Kidney tubule cell (primary cell): Measurements from ENCODE around the gene RBM15.

ENCODE experiments used
- DNase-seq: peaks from one replicate; pipeline ENCODE4 v3.0.0-alpha.2; 2018; ENCODE audit warnings: low spot score

RBM15 gene, protein sequence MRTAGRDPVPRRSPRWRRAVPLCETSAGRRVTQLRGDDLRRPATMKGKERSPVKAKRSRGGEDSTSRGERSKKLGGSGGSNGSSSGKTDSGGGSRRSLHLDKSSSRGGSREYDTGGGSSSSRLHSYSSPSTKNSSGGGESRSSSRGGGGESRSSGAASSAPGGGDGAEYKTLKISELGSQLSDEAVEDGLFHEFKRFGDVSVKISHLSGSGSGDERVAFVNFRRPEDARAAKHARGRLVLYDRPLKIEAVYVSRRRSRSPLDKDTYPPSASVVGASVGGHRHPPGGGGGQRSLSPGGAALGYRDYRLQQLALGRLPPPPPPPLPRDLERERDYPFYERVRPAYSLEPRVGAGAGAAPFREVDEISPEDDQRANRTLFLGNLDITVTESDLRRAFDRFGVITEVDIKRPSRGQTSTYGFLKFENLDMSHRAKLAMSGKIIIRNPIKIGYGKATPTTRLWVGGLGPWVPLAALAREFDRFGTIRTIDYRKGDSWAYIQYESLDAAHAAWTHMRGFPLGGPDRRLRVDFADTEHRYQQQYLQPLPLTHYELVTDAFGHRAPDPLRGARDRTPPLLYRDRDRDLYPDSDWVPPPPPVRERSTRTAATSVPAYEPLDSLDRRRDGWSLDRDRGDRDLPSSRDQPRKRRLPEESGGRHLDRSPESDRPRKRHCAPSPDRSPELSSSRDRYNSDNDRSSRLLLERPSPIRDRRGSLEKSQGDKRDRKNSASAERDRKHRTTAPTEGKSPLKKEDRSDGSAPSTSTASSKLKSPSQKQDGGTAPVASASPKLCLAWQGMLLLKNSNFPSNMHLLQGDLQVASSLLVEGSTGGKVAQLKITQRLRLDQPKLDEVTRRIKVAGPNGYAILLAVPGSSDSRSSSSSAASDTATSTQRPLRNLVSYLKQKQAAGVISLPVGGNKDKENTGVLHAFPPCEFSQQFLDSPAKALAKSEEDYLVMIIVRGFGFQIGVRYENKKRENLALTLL

DNA sequence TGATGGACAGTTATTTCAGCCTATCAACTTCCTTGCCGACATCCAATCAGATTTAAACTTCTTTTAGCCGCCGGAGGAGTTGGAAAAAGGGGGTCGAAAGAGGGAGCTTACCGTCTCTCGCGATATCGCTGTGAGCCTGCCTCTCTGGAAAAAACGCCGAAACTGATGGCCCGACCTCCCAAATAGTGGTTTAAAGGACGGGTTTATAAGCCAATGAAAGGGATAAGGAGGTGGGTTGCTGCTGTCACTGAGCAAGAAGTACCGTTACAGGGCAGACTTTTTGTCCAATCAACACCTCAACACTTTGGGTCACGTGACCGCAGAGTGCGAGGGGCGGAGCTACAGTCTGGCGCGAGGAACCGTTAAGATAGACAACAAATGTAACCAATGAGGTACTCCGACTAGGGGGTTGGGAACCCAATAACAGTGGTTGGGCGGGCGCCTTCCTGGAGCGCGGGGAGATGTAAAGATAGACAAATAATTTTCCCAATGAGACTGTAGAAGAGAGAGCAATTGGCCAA is at the start of gene RBM15:
Gene RBM15 (plus strand): TSS at position 492 of the 521 bp plus-strand sequence. CDS start 29 bp downstream, at position 521.
- peak; percentile 100 for DNase-seq

- no peak for DNase-seq
Observed at GRCh38 chr1:110291241-110292030, 47.7 kb upstream of the RBM15 start.

DNA sequence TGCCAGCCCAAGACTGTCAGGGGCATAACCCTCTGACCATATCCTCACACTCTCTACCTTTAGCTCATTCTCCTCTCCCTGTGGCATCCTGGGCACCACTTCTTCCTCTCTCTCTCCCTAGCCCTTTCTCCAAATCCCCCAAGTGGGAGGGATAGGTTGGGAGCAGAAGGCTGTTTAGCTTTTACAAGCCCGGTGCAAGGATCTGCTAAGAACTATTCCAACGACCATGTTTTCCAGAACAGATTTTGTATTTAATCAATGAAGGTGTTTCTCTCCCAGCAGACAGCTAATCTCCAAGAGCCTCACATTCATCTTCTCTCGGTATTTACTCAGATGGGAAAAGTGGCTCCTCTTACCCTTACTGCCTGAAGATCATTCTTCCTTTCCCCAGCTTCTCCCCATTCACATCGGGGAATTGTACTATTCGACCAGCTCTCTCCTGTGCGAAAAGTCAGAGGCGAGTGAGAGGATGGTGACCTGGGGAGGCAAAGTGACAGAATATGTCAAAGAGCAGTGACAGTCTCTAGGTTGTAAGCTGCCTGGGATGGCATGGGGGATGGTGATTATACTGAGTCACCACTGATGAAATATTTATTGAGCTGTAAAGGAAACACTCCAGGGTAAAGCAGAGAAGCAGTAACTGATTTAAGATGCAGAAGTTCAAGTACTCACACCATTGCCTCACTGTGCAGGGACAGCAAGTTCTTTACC is 47.0 kb upstream of the RBM15 start:
- DNase-seq: peak; percentile 53

- no peak for DNase-seq
Observed at GRCh38 chr1:110293601-110294104, 45.5 kb upstream of the RBM15 start.

DNA sequence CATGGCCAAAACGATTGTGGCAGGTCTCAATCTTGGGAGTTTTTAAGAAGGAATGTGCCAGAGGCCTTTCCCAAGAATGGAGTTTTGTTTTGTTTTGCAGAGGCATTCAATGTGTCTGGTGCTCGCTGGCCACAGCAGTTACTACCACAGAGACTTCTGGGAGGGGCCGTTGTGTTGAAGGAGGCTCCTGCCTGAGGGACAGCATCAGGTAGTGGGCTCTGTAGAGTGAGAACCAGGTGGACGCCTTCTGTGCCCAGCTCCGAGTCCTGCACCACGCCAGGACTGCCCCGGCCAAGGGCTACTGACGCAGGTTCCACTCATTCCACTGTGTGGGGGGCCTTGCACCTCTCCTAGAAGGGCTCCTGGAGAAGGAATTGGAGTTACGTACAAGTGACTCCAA is 44.9 kb upstream of the RBM15 start:
- no peak for DNase-seq

- no peak for DNase-seq
Observed at GRCh38 chr1:110298991-110299390, 40.2 kb upstream of the RBM15 start.

DNA sequence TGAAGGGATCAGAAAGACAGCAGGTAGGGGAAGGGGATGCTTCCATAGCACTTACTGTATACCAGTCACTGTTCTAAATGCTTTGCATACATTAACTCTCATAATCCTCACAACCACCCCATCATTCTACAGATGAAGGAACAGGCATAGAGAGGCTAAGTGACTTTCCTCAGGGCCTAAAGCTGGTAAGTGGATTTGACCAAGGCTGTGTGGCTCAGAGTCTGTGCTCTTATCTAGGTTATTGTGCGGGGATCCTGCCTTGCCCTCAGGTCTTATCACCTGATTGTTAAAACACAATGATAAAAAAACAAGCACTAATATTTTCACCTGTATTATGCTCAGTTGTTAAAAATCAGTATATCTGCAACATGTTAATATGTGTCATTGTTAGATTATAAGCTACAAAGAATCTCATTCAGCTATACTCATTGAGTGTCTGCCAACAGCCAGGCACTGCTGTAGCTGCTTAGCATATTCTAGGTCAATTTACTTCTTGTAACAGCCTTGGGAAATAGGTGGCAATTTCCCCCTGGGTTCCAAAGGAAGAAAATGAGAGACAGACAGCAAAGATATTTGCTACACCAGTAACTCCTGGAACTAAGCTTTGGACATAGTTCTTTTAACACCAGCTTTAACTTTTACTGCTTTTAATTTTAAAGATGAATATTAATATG is 38.6 kb upstream of the RBM15 start:
- DNase-seq: no peak

DNA sequence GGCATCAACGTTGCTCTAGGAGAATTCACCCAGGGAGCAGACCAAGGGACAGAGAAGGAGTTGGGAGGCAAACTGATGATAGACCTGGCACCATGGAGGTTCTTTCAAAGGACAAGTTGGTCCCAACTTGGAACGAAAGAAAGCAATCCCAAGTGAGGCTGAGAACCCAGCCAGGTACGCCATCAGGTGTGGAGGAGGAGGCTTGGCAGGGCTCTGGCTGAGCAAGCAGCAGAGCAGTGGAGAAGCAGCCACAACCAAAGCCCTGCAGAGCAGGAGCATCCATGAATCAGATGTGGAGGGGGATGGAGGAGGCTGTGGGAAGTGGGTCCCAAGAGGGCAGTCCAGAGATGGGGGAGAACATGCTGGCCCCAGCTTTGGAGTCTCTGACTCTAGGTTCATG is 36.3 kb upstream of the RBM15 start:
- DNase-seq: no peak

DNA sequence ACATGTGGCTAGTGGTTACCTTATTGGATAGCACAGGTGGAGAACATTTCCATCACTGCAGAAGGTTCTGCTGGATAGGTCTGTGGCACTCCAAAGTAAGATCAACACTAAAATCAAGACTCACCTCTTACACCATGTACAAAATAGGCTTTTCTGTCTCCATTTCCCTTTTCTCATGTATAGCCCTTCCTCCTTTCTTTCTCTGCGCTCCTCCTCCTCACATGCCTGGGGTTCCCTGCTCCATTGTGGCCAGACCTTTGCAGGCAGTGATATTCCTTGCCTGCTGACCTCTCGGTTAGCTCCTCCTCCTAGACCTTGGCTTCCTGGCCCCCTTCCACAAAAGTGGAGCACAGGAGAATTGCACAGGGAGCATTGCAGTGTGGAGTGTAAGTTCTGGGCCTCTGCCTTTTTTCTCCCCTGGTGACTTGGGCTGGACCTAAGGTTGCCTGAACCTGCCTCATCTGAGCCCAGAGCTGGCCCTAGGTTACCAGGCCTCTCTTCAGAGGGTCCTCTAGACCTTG is 33.2 kb upstream of the RBM15 start:
- no peak for DNase-seq

GRCh38 chr1:110307239-110307974 is 31.8 kb upstream of the RBM15 start:
- no peak for DNase-seq

DNA sequence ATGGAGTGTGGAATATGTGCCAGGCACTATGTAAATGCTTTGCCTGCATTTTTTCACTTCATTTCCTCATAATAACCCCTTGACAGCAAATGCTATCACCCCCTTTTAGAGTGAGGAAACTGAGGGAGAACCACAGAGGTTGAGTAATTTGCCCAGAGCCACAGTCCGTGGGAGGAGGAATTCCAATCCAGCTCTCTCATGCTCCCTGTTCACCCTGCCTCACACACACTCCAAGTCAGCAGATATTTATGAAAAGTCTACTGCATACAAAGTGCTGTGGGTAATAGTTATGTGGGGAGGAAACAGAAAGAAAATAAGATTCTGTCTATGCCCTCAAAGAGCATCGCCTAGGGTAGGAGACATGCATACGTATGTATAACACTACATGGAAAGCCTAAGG is 30.9 kb upstream of the RBM15 start:
- peak; percentile 84 for DNase-seq

- peak; percentile 69 for DNase-seq
Observed at GRCh38 chr1:110309139-110309538, 30.0 kb upstream of the RBM15 start.

- DNase-seq: peak; percentile 84
Observed at GRCh38 chr1:110309767-110310166, 29.4 kb upstream of the RBM15 start.

DNA sequence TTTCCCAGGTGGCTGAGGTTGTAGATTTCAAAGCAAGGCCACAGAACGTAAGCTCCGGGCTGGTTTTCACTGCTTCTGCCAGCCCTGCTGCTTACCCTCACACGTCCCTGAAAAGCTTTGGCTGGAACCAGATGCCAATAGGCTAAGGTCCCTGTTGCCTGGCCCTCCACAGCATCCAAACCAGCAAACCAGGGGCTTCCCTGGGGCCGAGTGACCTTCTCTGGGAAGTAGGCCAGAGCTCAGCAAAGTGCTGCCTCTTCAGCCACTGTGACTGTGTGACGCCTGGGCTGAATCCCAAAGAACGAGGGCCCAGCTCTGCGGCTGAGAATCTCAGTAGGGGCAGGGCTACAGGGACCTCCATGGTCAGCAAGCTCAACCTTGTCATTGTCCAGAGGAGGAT is 28.9 kb upstream of the RBM15 start:
- DNase-seq: no peak

DNA sequence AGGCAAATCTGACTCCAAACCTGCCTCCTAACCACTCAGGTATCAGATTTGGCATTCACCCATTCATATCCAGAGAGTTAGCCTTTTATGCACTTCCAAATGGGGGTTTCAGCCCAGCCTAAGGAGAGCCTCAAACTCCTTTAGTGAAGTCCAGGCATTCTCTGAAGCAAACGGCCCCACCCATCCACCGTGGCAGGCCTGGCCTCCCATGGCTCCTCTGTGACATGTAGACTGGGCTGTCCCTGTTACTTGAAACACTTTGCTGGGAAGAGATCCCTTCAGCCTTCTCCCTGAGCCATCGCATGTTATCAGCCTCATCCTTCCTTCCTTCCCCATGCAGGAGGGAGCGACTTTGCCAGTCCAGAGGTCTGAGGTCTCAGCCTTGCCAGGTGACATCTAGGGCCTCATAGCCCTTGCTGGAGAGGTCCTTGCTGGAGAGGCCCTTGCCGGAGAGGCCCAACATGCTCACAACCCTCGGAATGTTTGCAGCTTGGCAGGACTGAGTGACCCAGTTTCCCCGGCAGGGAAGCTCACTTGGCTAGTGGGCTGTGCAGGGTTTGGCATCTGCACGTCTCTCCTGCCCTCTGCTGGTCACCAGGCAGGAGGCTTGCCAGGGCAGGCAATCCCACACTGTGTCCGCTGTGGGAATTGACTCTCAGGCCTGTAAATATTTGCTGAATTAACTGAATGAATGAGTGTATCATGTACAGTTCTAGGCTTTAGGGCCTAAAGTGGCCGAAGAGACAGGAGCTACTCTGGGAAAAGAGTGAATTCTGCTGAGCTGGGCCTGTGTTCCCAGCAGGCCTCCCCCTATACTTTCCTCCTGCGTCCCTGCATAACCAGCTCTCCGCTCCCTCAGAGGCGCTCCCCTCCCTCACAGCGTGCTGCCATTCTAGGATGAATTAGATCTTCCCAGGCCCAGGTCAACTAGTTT is 26.7 kb upstream of the RBM15 start:
- peak; percentile 76 for DNase-seq

DNA sequence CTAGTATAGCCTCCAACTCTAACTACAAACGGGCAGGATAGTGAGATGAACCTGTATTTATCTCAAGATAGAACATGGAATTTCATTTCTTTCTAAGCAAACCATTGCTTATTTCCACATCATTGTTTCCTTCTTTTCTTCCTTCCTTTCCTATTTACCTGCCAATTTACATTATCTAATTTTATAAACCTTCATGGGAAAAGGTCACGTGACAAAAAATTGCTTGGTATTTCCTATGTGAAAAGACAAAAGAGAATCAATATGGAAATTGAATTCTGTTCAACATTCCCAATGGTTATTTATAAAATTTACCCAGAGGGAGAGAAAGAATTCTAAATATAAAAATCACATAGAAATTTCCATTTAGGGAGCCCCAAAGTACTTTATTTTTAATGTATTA is 22.4 kb upstream of the RBM15 start:
- no peak for DNase-seq

DNA sequence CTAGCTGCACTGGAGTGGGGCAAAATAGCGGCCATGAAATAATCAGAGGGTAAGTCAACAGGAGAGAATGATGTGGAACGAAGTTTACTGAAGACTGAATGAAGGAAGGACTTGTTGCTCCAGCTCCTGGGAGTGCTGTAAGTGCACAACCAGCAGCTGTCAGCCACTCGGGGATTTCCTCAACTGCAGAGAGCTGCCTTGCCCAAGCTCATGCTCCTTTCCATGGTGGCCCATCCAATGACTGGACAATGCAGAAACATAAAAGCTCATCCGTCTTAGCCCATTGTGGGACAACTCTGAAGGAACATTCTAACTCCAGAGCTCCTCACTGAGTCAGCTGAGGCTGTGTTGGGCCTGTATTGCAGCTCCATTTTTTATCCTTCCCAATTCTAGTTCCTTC is 21.1 kb upstream of the RBM15 start:
- no peak for DNase-seq
